ENCODE data around the gene PLPPR2.
"Not testable (repeated sequence)": the region's sequence is repeated elsewhere in the genome, so short reads cannot be mapped to it uniquely, and the experiment has no call there.

Gene PLPPR2

DNA sequence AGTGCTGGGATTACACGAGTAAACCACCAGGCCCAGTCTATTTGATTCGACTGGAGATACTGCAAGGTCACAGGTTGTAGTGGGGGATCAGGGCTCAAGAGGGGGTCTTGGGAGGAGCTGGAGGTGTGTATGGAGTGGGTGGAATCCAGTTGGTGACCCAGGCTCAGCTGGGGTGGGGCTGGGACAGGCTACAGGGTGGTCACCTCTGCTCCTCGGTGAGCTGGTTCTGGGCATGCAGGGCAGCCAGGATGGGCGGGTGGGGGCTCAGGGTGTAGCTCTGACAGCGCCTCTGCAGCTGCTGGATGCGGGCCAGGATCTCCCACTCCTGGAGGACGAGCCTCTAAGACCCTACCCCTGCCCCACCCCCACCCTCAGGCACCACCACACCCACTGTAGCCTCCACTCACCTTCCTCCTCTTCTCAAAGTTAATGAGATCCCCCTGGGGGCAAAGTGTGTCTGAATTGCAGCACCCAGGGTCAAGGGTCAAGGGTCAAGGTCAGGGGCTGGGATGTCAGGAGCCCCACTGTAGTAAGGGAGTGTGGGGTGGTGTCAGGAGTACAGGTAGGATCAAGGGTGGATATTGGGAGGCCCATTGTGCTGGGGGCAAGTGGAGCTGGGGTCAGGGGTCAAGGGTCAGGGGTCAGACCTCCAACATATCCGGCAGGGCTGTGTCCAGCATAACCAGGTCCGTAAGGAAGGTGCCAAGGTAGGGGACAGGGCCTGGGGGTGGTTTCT is 46.7 kb downstream of the PLPPR2 start:
- DNase-seq = no peak

DNA sequence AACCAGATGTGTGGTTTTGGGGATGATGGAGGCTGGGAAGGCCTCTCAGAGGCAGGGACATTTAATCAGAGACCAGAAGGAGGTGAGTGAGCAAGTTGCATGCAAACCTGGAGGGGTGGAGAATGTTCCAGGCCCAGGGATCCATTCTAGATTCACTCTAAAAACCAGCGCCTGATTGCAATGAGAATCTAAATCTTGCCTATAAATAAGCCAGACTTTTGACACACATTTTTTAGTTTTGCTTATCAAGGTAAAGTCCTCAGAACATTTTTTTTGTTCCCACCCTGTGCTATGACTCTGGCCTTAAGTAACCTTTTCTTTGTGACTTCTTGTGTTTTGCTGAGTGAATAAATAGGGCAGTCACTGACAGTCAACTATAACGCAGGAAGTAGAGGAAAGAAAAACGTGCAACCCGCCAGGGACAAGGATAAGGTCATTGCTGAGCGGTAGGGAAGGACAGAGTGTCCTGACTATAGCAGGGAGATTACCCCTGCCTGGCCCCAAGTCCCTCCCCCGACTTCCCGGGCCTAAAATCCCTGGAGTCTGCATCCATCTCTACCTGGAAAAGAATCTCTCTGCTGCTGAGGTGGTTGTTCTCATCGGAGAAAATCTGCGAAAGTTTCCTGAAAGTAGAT is 49.5 kb downstream of the PLPPR2 start:
- DNase-seq = no peak

DNA sequence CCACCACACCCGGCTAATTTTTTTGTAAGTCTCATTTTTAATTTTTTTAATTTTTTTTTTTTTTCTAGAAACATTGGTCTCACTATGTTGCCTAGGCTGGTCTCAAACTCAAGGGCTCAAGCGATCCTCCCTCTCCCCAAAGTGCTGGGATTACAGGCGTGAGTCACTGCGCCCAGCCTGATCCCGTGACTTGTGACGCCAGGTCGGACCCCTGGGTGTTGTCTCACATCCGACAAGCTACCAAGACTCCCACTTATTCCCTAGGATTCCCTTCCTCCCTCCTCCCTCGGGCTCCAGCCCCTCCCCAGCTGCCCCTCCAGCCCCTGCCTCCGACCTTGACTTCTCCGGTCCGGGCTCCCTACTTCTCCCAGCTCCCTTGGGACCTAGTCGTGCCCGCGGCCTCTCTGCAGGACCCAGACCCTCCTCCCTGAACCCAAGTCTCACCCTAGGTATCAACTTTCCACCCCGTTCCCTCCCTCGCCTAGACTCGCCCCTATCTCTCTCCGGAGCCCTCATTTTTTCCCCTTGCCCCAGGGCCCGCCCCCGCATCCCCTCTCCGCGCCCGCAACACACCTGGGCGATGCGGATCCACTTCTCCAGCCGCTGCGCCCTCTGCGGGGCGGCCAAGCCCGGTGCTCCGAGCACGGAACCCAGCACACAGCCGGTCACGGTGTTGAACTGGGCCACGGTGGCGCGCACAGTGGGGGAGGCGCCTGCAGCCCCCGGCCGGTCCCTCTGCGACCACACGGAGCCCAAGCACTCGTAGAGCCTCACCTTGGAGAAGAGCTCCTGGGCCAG is 50.8 kb downstream of the PLPPR2 start:
- DNase-seq = no peak

DNA sequence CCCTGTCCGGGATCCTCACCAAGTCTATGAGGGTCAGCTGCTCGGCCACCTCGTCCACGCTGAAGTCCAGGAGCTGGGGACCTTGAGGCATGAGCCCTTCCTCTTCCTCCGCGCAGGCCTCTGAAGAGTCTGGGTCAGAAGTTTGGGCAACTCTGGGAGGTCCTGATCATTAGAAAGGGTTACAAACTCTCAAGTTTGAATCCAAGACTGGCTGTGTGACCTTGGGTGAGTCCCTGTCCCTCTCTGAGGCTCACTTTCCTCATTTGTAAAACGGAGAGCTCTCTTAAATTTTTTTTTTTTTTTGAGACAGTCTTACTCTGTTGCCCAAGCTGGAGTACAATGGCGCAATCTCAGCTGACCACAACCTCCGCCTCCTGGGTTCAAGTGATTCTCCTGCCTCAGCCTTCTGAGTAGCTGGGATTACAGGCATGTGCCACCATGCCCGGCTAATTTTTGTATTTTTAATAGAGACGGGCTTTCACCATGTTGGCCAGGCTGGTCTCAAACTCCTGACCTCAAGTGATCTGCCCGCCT is 51.5 kb downstream of the PLPPR2 start:
- not testable (repeated sequence) for DNase-seq

DNA sequence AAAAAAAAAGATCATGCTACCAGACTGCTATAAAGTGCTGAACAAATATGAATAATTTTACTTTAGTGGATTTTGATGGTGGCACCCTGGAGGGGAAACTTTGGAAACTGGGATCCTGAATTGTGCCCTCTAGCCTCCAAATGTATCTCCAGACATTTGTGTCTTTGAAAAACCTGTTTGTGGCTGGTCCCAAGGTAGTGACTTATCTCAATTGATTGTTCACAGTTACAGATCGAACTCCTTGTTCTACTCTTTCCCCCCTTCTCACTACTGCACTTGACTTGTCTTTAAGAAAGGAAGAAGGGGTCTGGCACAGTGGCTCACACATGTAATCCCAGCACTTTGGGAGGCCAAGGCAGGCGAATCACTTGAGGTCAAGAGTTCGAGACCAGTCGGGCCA is 53.4 kb downstream of the PLPPR2 start:
- no peak for DNase-seq

DNA sequence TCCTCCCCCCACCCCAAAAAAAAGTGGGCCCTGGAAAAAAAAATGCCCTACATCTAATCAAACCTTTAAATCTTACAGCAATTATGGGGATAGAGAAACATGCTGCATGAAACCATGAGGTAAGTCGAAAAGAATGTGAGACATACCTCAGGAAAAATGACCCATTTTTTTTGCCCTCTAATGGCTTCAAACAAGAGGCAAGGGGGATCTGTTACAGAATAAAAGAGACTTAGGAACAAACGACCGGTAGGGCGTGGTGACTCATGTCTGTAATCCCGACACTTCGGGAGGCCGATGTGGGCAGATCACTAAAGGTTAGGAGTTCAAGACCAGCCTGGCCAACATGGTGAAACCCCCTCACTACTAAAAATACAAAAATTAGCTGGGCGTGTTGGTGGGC is 55.5 kb downstream of the PLPPR2 start:
- no peak for DNase-seq

DNA sequence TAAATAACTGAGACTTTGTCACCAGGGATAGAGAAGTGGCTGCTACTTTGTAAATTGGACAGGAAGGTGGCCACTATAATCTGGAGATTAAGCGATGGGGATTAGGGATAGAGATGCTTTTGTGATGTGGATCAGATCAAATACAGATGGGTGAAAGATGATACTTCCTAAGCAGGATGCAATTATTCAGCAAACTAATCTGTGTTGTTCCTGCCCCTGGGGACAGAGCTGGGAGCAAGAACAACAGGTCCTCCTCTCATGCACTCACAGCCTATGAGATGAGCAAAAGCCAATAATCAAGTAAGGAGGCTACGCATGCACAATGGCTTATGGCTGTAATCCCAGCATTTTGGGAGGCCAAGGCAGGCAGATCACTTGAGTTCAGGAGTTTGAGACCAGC is 59.3 kb downstream of the PLPPR2 start:
- DNase-seq = no peak

All from NCI-H2107 (cell line).